ENCODE measurements around the gene HIBADH.

The HIBADH gene

GRCh38 chr7:27662490-27663205 is at the start of gene HIBADH:
HIBADH (minus strand) TSS chr7:27662883; CDS start chr7:27662788, 95 bp downstream.
- peak; percentile 98 for DNase-seq

- no peak for DNase-seq
These were observed 49.5 kb upstream of the HIBADH start for GRCh38 chr7:27712217-27712616.

GRCh38 chr7:27709137-27710075 is 46.7 kb upstream of the HIBADH start:
- DNase-seq: no peak

GRCh38 chr7:27708485-27708884 is 45.8 kb upstream of the HIBADH start:
- no peak for DNase-seq

GRCh38 chr7:27705200-27705594 is 42.5 kb upstream of the HIBADH start:
- no peak for DNase-seq

- DNase-seq: no peak
These were observed 41.9 kb upstream of the HIBADH start for GRCh38 chr7:27704422-27705199.

- DNase-seq: no peak
These were observed 40.5 kb upstream of the HIBADH start for GRCh38 chr7:27703181-27703580.

- DNase-seq: no peak
These were observed 37.8 kb upstream of the HIBADH start for GRCh38 chr7:27700501-27700900.

GRCh38 chr7:27699751-27700150 is 37.1 kb upstream of the HIBADH start:
- no peak for DNase-seq

GRCh38 chr7:27697861-27698430 is 35.3 kb upstream of the HIBADH start:
- DNase-seq: no peak

- DNase-seq: no peak
These were observed 32.4 kb upstream of the HIBADH start for GRCh38 chr7:27695096-27695495.

- no peak for DNase-seq
These were observed 31.1 kb upstream of the HIBADH start for GRCh38 chr7:27693794-27694193.

- DNase-seq: no peak
These were observed 28.0 kb upstream of the HIBADH start for GRCh38 chr7:27690649-27691048.

- DNase-seq: no peak
These were observed 27.0 kb upstream of the HIBADH start for GRCh38 chr7:27689591-27690164.

- DNase-seq: no peak
These were observed 26.5 kb upstream of the HIBADH start for GRCh38 chr7:27689150-27689549.

- no peak for DNase-seq
These were observed 26.0 kb upstream of the HIBADH start for GRCh38 chr7:27688646-27689045.

- no peak for DNase-seq
These were observed 25.4 kb upstream of the HIBADH start for GRCh38 chr7:27688056-27688455.

- no peak for DNase-seq
These were observed 23.6 kb upstream of the HIBADH start for GRCh38 chr7:27686315-27686714.

GRCh38 chr7:27685893-27686292 is 23.2 kb upstream of the HIBADH start:
- DNase-seq: no peak

- no peak for DNase-seq
These were observed 22.5 kb upstream of the HIBADH start for GRCh38 chr7:27685209-27685608.

GRCh38 chr7:27684491-27684890 is 21.8 kb upstream of the HIBADH start:
- DNase-seq: no peak

GRCh38 chr7:27680610-27681009 is 17.9 kb upstream of the HIBADH start:
- DNase-seq: no peak

All from NCI-H446 treated with DMSO at 0.1 percent for 48 hours (cell line).